ENCODE measurements around the gene GALNT18. TPM values are rescaled to one million over a fixed set of nuclear protein-coding genes. Genes with fewer than 3 reads are reported as not detected.

GALNT18 gene
- total RNA-seq, 4 donors from 2014 or later = 7.8 to 57.1 (median 17.8) TPM

GRCh38 chr11:11640996-11641395 is 19.2 kb upstream of the GALNT18 start:
- TF ChIP-seq, protein P1, sequence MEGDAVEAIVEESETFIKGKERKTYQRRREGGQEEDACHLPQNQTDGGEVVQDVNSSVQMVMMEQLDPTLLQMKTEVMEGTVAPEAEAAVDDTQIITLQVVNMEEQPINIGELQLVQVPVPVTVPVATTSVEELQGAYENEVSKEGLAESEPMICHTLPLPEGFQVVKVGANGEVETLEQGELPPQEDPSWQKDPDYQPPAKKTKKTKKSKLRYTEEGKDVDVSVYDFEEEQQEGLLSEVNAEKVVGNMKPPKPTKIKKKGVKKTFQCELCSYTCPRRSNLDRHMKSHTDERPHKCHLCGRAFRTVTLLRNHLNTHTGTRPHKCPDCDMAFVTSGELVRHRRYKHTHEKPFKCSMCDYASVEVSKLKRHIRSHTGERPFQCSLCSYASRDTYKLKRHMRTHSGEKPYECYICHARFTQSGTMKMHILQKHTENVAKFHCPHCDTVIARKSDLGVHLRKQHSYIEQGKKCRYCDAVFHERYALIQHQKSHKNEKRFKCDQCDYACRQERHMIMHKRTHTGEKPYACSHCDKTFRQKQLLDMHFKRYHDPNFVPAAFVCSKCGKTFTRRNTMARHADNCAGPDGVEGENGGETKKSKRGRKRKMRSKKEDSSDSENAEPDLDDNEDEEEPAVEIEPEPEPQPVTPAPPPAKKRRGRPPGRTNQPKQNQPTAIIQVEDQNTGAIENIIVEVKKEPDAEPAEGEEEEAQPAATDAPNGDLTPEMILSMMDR (IDR thresholded peaks at IDR 0.05; ENCODE audit: low read depth) = no peak

DNA sequence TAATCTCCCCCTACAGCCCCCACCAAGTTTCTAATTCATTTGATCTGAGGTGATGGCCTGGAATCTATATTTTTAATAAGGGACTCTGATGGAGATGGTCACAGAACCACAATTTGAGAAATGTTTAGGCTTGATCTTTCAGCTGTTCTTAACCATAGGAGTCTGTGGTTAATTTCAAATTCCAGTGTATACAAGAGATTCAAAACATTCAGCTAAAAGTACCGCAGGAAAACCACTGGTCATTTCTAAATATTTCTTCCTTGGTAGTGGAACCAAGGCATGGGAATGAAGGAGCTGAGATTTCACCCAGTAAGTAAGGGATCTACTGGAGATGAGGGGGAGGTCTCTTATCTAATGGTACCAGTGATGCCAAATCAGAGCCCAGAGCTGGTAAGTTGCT is 18.3 kb upstream of the GALNT18 start:
- TF ChIP-seq, protein P1 (IDR thresholded peaks at IDR 0.05; ENCODE audit: low read depth) = no peak

GRCh38 chr11:11636671-11637070 is 14.9 kb upstream of the GALNT18 start:
- TF ChIP-seq, protein P1 (IDR thresholded peaks at IDR 0.05; ENCODE audit: low read depth) = no peak

- TF ChIP-seq, protein P1 (IDR thresholded peaks at IDR 0.05; ENCODE audit: low read depth) = no peak
These were observed 13.6 kb upstream of the GALNT18 start for GRCh38 chr11:11635443-11635842.

GRCh38 chr11:11629368-11629767 is 7.6 kb upstream of the GALNT18 start:
- TF ChIP-seq, protein P1 (IDR thresholded peaks at IDR 0.05; ENCODE audit: low read depth) = no peak

DNA sequence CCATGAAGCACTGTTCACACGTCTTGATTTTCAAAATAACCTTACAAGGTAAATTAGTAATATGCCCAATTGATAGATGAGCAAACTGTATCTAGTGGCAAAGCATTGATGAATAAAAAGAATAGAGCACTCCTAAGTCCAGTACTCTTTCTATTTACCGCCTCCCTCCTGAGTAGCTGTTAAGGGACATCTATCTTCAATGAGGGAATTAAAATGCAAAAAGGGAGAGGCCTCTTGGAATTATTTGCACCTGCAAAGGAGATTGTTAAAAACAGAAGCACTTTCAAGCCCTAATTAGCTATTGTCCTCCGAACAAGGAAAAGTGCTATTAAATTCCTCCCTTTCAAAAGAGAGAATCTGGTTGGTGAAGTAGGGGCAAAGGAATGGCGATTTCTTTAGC is 6.8 kb upstream of the GALNT18 start:
- TF ChIP-seq, protein P1 (IDR thresholded peaks at IDR 0.05; ENCODE audit: low read depth) = no peak

DNA sequence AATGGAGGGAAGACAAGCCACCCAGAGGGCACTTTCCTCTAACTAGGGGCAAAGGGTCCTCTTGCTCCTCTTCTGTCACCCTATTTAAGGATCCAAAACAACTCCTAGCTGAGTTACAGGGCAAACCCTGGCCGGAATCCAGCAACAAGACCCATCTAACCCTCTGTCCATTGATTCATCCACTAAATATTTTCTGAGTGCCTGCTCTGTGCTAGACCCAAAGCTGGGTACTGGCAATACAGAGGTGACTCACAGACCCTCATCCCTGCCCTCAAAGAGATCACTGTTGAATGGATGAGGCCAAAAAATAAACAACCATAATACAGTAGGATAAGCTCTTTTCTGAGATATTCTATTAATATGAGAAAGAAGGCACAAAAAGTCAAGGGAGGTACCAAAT is 4.3 kb upstream of the GALNT18 start:
- TF ChIP-seq, protein P1 (IDR thresholded peaks at IDR 0.05; ENCODE audit: low read depth) = no peak

Data from subcutaneous adipose tissue (tissue), 4 donors.